CD4-positive, alpha-beta T cell treated with Interleukin-1 beta for 1 hour (primary cell): ENCODE data around the gene PDE4B.

Source experiments
- DNase-seq, 2 donors: peaks; one replicate each; pipeline ENCODE4 v3.0.0-alpha.2; 2020 to 2022

PDE4B gene

GRCh38 chr1:66246351-66247269 is 453.9 kb downstream of the PDE4B start:
- DNase-seq: no peak

GRCh38 chr1:66247415-66248208 is 454.9 kb downstream of the PDE4B start:
- DNase-seq: peak in 1 of 2 donors; percentile 27

- DNase-seq: no peak
Measured at GRCh38 chr1:66248257-66248656, 455.6 kb downstream of the PDE4B start.

- no peak for DNase-seq
Measured at GRCh38 chr1:66248746-66249145, 456.1 kb downstream of the PDE4B start.

GRCh38 chr1:66250075-66250474 is 457.4 kb downstream of the PDE4B start:
- no peak for DNase-seq

- DNase-seq: no peak
Measured at GRCh38 chr1:66250478-66250877, 457.8 kb downstream of the PDE4B start.

- DNase-seq: no peak
Measured at GRCh38 chr1:66251546-66251945, 458.9 kb downstream of the PDE4B start.

- DNase-seq: peak; percentile 25 to 67
Measured at GRCh38 chr1:66253330-66253921, 460.7 kb downstream of the PDE4B start.

- DNase-seq: no peak
Measured at GRCh38 chr1:66254785-66255184, 462.1 kb downstream of the PDE4B start.

GRCh38 chr1:66256629-66257572 is 464.2 kb downstream of the PDE4B start:
- no peak for DNase-seq

- no peak for DNase-seq
Measured at GRCh38 chr1:66258404-66259105, 465.9 kb downstream of the PDE4B start.

- no peak for DNase-seq
Measured at GRCh38 chr1:66261364-66261763, 468.7 kb downstream of the PDE4B start.

- DNase-seq: no peak
Measured at GRCh38 chr1:66262208-66262963, 469.7 kb downstream of the PDE4B start.

- DNase-seq: no peak
Measured at GRCh38 chr1:66265268-66265667, 472.6 kb downstream of the PDE4B start.

GRCh38 chr1:66265796-66266195 is 473.1 kb downstream of the PDE4B start:
- DNase-seq: no peak

- DNase-seq: no peak
Measured at GRCh38 chr1:66266350-66266749, 473.7 kb downstream of the PDE4B start.

- no peak for DNase-seq
Measured at GRCh38 chr1:66266756-66267155, 474.1 kb downstream of the PDE4B start.

GRCh38 chr1:66267201-66267940 is 474.7 kb downstream of the PDE4B start:
- no peak for DNase-seq

- DNase-seq: no peak
Measured at GRCh38 chr1:66269222-66269621, 476.5 kb downstream of the PDE4B start.
